WI38 (cell line): ENCODE measurements around the gene AKAP3.

Source experiments
- H3K4me3 ChIP-seq: 2 replicates; pipeline ENCODE4 v1.5.1; 2011; ENCODE audit warnings: low read depth, mild to moderate bottlenecking, control low read depth, low read length
- CTCF ChIP-seq: IDR thresholded peaks from 2 replicates; pipeline ENCODE4 v1.5.1; 2012; ENCODE audit warnings: low read depth, mild to moderate bottlenecking, control low read depth, low read length

AKAP3 gene

GRCh38 chr12:4628406-4628805, 20.4 kb downstream of the AKAP3 start:
- no peak overlapping the region for H3K4me3 ChIP-seq
- TF ChIP-seq CTCF, result no peak

GRCh38 chr12:4626543-4626942, 22.3 kb downstream of the AKAP3 start:
- TF ChIP-seq CTCF, result no peak
- H3K4me3 ChIP-seq, result no peak overlapping the region

- no peak for TF ChIP-seq CTCF
Observed at GRCh38 chr12:4621511-4621910, 27.3 kb downstream of the AKAP3 start.

GRCh38 chr12:4615667-4616066, 33.2 kb downstream of the AKAP3 start:
- TF ChIP-seq CTCF, result no peak
- H3K4me3 ChIP-seq, result no peak overlapping the region

More at GRCh38 chr12:4621511-4621910, 27.3 kb downstream of the AKAP3 start:
- H3K4me3 ChIP-seq, result no peak overlapping the region

- TF ChIP-seq CTCF, result no peak
- H3K4me3 ChIP-seq, result no peak overlapping the region
Observed at GRCh38 chr12:4610481-4610880, 38.4 kb downstream of the AKAP3 start.

GRCh38 chr12:4609071-4609470, 39.8 kb downstream of the AKAP3 start:
- no peak for TF ChIP-seq CTCF
- H3K4me3 ChIP-seq, result no peak overlapping the region

- no peak for TF ChIP-seq CTCF
- no peak overlapping the region for H3K4me3 ChIP-seq
Observed at GRCh38 chr12:4607056-4607455, 41.8 kb downstream of the AKAP3 start.
